Heart right ventricle (tissue), 16 donors: ENCODE results near the gene PYCR2. TPM values are rescaled to one million over a fixed set of nuclear protein-coding genes. Genes with fewer than 3 reads are reported as not detected.
"Not testable (repeated sequence)": the region's sequence is repeated elsewhere in the genome, so short reads cannot be mapped to it uniquely, and the experiment has no call there.

Source experiments
- ATAC-seq, 8 donors: fragments of 200-7000 bp; cut with Tn5 transposase; one replicate each; pipeline ENCODE4 v1.9.1; 2020; ENCODE audit warnings: mild to moderate bottlenecking in 8 of 8, moderate library complexity in 8 of 8, moderate number of reproducible peaks in 1 of 8
- DNase-seq, 2 donors: peaks; one replicate each; pipeline ENCODE4 v3.0.0-alpha.2; 2020
- H3K27ac ChIP-seq, 10 donors: fragments of 200-600 bp; sonication (generic) in 2 of 10; one replicate each; pipeline versions ENCODE4 v1.5.0 to v1.8.0; 2020 to 2022; ENCODE audit warnings: mild to moderate bottlenecking in 3 of 10
- H3K27me3 ChIP-seq, 7 donors: fragments of 200-600 bp; one replicate each; pipeline ENCODE4 v1.8.0; 2021 to 2022; ENCODE audit warnings: mild to moderate bottlenecking in 2 of 7
- H3K36me3 ChIP-seq, 9 donors: fragments of 200-600 bp; sonication (generic) in 1 of 9; one replicate each; pipeline versions ENCODE4 v1.5.0 to v1.8.0; 2020 to 2022; ENCODE audit warnings: mild to moderate bottlenecking in 2 of 9
- H3K4me1 ChIP-seq, 9 donors: fragments of 200-600 bp; sonication (generic) in 1 of 9; one replicate each; pipeline versions ENCODE4 v1.5.0 to v1.8.0; 2020 to 2022; ENCODE audit warnings: mild to moderate bottlenecking in 4 of 9
- H3K4me3 ChIP-seq, 10 donors: fragments of 200-600 bp; sonication (generic) in 2 of 10; one replicate each; pipeline versions ENCODE4 v1.5.0 to v1.8.0; 2020 to 2022; ENCODE audit warnings: mild to moderate bottlenecking in 7 of 10, moderate library complexity in 2 of 10
- H3K9me3 ChIP-seq, 11 donors: fragments of 200-600 bp in 10 of 11; sonication (generic) in 2 of 11; one replicate each; pipeline versions ENCODE4 v1.5.0 to v1.8.0; 2013 to 2022; ENCODE audit warnings: mild to moderate bottlenecking in 2 of 11, control low read depth in 1 of 11, moderate library complexity in 1 of 11
- CTCF ChIP-seq, 9 donors: fragments of 200-600 bp; sonication (generic) in 2 of 9; IDR thresholded peaks; one replicate each; pipeline versions ENCODE4 v1.5.0 to v1.8.0; 2021 to 2022; ENCODE audit warnings: antibody characterized with exemption in 9 of 9, mild to moderate bottlenecking in 5 of 9, moderate library complexity in 1 of 9
- WGBS, 2 donors: extraction: QIAGEN DNeasy Blood & Tissue Kit; methylation state at CpG; one replicate each; pipeline ENCODE4 v1.1.7; 2013; ENCODE audit warnings: inconsistent platforms in 1 of 2; 5-methylcytosine and 5-hydroxymethylcytosine counted together
- intact Hi-C, 10 donors: fragments of 100-400 bp; cut with DNase I; formaldehyde crosslinking; loops; one replicate each; pipeline versions ENCODE4 v1.11.1 to v1.14.2; 2022
- long read RNA-seq, 3 donors: library from polyadenylated mRNA; unstranded; transcript quantifications; one replicate each; pipeline ENCODE4 v2.0.0, GENCODE V29; 2020 to 2021
- polyA plus RNA-seq, 2 donors: library from polyadenylated mRNA; stranded (reverse); fragments of 200-250 nt; gene quantifications; one replicate each; pipeline ENCODE4 v1.2.3, GENCODE V29; 2013
- total RNA-seq, 10 donors: library from RNA; stranded (reverse); fragmentation: NEBNext Ultra II Directional in 3 of 10; extraction: Animal tissue kit (Norgen Biotek cat#: 25700) in 3 of 10; gene quantifications; one replicate each; pipeline versions ENCODE4 v1.2.1 to v1.2.4, GENCODE V29; 2021 to 2023
- donor health status: Arrhythmogenic right ventricular cardiomyopathy.
- donor health status: ischemic (EF 13 %, LVEDD 7.1; RV severe dilation, severe dysfunction).
- donor health status: healthy with polysubstance abuse.
- donor health status: DM: no; HTN: yes; CAD: no.
- donor health status: DM: no; HTN: no; CAD: no.
- donor health status: ischemic (EF 25% LVEDD 6.9; RV normal size, moderate dysfunction).
- donor health status: ischemic (EF 25% LVEDD 5.7; RV mildly dilated, moderate dysfunction).
- donor health status: healthy.
- donor health status: DM: yes; HTN: yes; CAD: no.
- donor health status: Ischemic cardiomyopathy.
- donor health status: ischemic (EF 35%, LVEDD 5.7; RV mildly dilated, moderate dysfunction).
- donor health status: nonischemic (EF 11% LVEDD 7.7; RV severe dilation, severe dysfunction).
- donor health status: DM: yes; HTN: yes; CAD: no.
- donor health status: PGD.
- donor health status: ischemic (EF 29% LVEDD 5.4; RV normal size, mild dysfunction).
- donor health status: nonischemic (EF 23%, LVEDD 6.1; RV moderate dilation, normal function).

The PYCR2 gene
- total RNA-seq = 10 to 100 TPM; 53.6 to 77.4 (median 62.7) TPM
- 10 to 100 TPM; 42.5 to 96.0 TPM for polyA plus RNA-seq
- long read RNA-seq, donor 1, transcript PYCR2-201 (7 exons, 1,689 nt) = major isoform, 37 of 41 reads
- long read RNA-seq, donor 1, partial matches to known transcripts = 1 of 41 reads
- long read RNA-seq, donor 1, other reads (novel, unspliced or antisense) = 3 of 41 reads
- long read RNA-seq, donor 2, transcript PYCR2-201 (7 exons, 1,689 nt) = major isoform, 48 of 65 reads
- long read RNA-seq, donor 2, partial matches to known transcripts = 15 of 65 reads
- long read RNA-seq, donor 2, other reads (novel, unspliced or antisense) = 2 of 65 reads
- long read RNA-seq, donor 3, transcript PYCR2-201 (7 exons, 1,689 nt) = major isoform, 56 of 66 reads
- long read RNA-seq, donor 3, partial matches to known transcripts = 5 of 66 reads
- long read RNA-seq, donor 3, other reads (novel, unspliced or antisense) = 5 of 66 reads

GRCh38 chr1:225923692-225924555 lies at the start of gene PYCR2:
TSS of gene PYCR2 (minus strand) at chr1:225924250. CDS start at chr1:225924110, 140 bp downstream.
- peak; percentile 94 to 96 for DNase-seq
- ATAC-seq = peak; percentile 99 to 100 (median 99)
- H3K36me3 ChIP-seq = peaks cover 0 to 33% (median 0%) of the 10 kb centered on the region in 9 donors
- 0 to 1% methylated on average over 76 to 80 of the region's 80 CpGs for WGBS, 2 donors
- TF ChIP-seq CTCF (IDR thresholded peaks at IDR 0.05) = peak in 3 of 9 donors; percentile 5 to 12 (median 8)
- H3K4me1 ChIP-seq = peaks cover 5 to 45% (median 27%) of the 10 kb centered on the region in 9 donors
- no peaks in the 10 kb centered on the region for H3K9me3 ChIP-seq
- intact Hi-C loops = loop anchor here in 2 of 10 donors (5.0 kb wide), 2 partner anchors 48 to 53 kb away; no protein-coding TSS in a partner anchor
- no peaks in the 10 kb centered on the region for H3K27me3 ChIP-seq
- H3K4me3 ChIP-seq = peak within 1 kb of the TSS; percentile 63 to 95 (median 82)
- H3K27ac ChIP-seq = peak within 1 kb of the TSS; percentile 74 to 98 (median 93)

GRCh38 chr1:225973158-225973557 lies 49.1 kb upstream of the PYCR2 start:
- intact Hi-C loops = loop anchor here in 9 of 10 donors (2.0 to 10.0 kb wide), 10 partner anchors 51 to 658 kb away; partner anchors contain the start of genes SRP9 (in 3 of the 9) and PYCR2 (in 1 of the 9)
- Histone ChIP-seq H3K36me3 (peaks cover 0 to 14% (median 0%) of the 10 kb centered on the region in 9 donors), H3K27ac (no peak overlapping the region), H3K4me3 (no peak overlapping the region), H3K27me3 (no peaks in the 10 kb centered on the region), H3K9me3 (no peaks in the 10 kb centered on the region), H3K4me1 (peaks cover 0 to 5% (median 0%) of the 10 kb centered on the region in 9 donors)
- WGBS, 2 donors = 69 to 84% methylated on average over 5 of the region's 5 CpGs
- ATAC-seq = no peak
- DNase-seq = no peak
- TF ChIP-seq CTCF (IDR thresholded peaks at IDR 0.05) = no peak

- DNase-seq (no peak), ATAC-seq (no peak)
- Histone ChIP-seq H3K9me3 (no peaks in the 10 kb centered on the region), H3K4me1 (peaks cover 0 to 5% (median 0%) of the 10 kb centered on the region in 9 donors), H3K4me3 (no peak overlapping the region), H3K36me3 (peaks cover 0 to 8% (median 0%) of the 10 kb centered on the region in 9 donors), H3K27me3 (no peaks in the 10 kb centered on the region), H3K27ac (no peak overlapping the region)
- intact Hi-C loops = loop anchor here in 9 of 10 donors (2.0 to 10.0 kb wide), 10 partner anchors 50 to 658 kb away; partner anchors contain the start of genes SRP9 (in 3 of the 9) and PYCR2 (in 1 of the 9)
- no peak for TF ChIP-seq CTCF (IDR thresholded peaks at IDR 0.05)
- WGBS, 2 donors = 85 to 90% methylated on average over 15 of the region's 15 CpGs
These were observed 48.5 kb upstream of the PYCR2 start for GRCh38 chr1:225972344-225973152.

GRCh38 chr1:225970592-225971157 lies 46.6 kb upstream of the PYCR2 start:
- ATAC-seq, H3K36me3 ChIP-seq, DNase-seq, H3K27me3 ChIP-seq, H3K27ac ChIP-seq, H3K4me3 ChIP-seq, H3K9me3 ChIP-seq, H3K4me1 ChIP-seq: not testable (repeated sequence)
- intact Hi-C loops = loop anchor here in 9 of 10 donors (5.0 to 10.0 kb wide), 9 partner anchors 48 to 656 kb away; partner anchors contain the start of genes SRP9 (in 3 of the 9) and PYCR2 (in 1 of the 9)
- WGBS, 2 donors = 90 to 91% methylated on average over 15 to 16 of the region's 16 CpGs

- H3K9me3 ChIP-seq, H3K27me3 ChIP-seq, H3K36me3 ChIP-seq, DNase-seq, H3K27ac ChIP-seq, H3K4me1 ChIP-seq, ATAC-seq, H3K4me3 ChIP-seq: not testable (repeated sequence)
- intact Hi-C loops = loop anchor here in 9 of 10 donors (5.0 to 10.0 kb wide), 9 partner anchors 47 to 655 kb away; partner anchors contain the start of genes SRP9 (in 3 of the 9) and PYCR2 (in 1 of the 9)
- 90 to 93% methylated on average over 12 to 28 of the region's 28 CpGs for WGBS, 2 donors
These were observed 45.7 kb upstream of the PYCR2 start for GRCh38 chr1:225969751-225970150.
